ENCODE data around the gene CDK4. TPM values are rescaled to one million over a fixed set of nuclear protein-coding genes. Genes with fewer than 3 reads are reported as not detected.

CDK4 gene
- total RNA-seq (2014; rRNA removed; shearing (Covaris generic); ENCODE audit: low replicate concordance): 154 and 164 TPM in 2 replicates

DNA sequence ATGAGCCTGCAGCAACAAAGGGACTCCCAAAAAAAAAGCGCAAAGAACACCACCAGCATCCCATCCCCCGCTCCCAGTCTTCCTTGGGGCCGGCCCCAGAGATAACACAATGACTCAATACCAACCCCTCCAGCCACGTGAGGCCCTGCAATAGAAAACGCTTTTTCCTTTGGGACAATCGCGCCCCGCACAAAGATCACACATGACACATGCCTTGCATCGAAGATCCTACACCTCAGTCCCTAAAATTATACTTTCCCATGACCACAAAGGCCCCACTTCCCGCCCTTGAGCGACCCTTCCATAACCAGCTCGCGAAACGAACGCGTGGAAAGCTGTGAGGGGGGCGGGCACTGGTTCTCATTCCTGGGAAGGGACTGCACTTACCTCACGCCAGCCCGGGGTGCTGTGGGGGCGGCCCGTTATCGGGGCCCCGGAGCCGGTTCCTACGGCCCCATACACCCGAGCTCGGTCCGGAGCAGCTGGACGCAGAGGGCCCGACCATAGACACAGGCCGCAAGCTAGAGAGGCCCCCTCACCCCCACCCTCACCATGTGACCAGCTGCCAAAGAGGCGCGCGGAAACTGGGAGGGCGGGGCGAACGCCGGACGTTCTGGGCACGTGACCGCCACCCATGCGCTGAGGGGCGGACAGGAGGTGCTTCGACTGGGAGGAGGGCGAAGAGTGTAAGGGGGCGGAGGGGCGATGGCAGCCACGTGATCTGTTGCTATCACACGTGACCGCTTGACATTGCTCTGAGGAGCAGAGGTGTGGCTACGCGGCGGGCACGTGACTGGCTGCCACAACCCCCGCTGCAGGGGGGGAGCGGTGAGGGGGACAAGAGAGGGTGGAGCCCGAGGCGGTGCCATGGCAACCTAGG lies at the start of gene CDK4:
Gene CDK4 (minus strand): TSS at position 523 of the 880 bp plus-strand sequence. CDS start 593 bp downstream, outside the sequence.
- Histone ChIP-seq H3K9me3 (ENCODE audit: low read length) (no peaks in the 10 kb centered on the region), H2AFZ (ENCODE audit: low read length) (peak within 1 kb of the TSS; percentile 1; the same call in 1 of the 2 replicates), H3K4me1 (ENCODE audit: low read length) (peaks cover 40% of the 10 kb centered on the region), H3K9me2 (replicated peaks; ENCODE audit: insufficient read depth, low read length) (no peaks in the 10 kb centered on the region), H4K20me1 (ENCODE audit: insufficient read depth, low read depth, low read length) (no peaks in the 10 kb centered on the region), H3K27me3 (ENCODE audit: low read length) (no peaks in the 10 kb centered on the region), H3K9ac (ENCODE audit: low read length) (peak within 1 kb of the TSS; percentile 91), H3K79me2 (ENCODE audit: low read length) (peaks cover 35% of the 10 kb centered on the region), H3K4me2 (ENCODE audit: low read depth, low read length, poor library complexity, severe bottlenecking) (peak within 1 kb of the TSS; percentile 79), H3K36me3 (ENCODE audit: insufficient read depth, low read length) (peaks cover 29% of the 10 kb centered on the region), H3K27ac (ENCODE audit: low read length) (peak within 1 kb of the TSS; percentile 70), H3K4me3 (ENCODE audit: low read length) (peak within 1 kb of the TSS; percentile 86)
- DNase-seq: peak; percentile 100

- DNase-seq: no peak
- Histone ChIP-seq H4K20me1 (ENCODE audit: insufficient read depth, low read depth, low read length) (no peaks in the 10 kb centered on the region), H3K9me3 (ENCODE audit: low read length) (no peaks in the 10 kb centered on the region), H3K27me3 (ENCODE audit: low read length) (no peaks in the 10 kb centered on the region), H3K4me3 (ENCODE audit: low read length) (no peak overlapping the region), H2AFZ (ENCODE audit: low read length) (no peak overlapping the region), H3K9me2 (replicated peaks; ENCODE audit: insufficient read depth, low read length) (no peaks in the 10 kb centered on the region), H3K36me3 (ENCODE audit: insufficient read depth, low read length) (peaks cover 11% of the 10 kb centered on the region), H3K79me2 (ENCODE audit: low read length) (no peaks in the 10 kb centered on the region), H3K4me2 (ENCODE audit: low read depth, low read length, poor library complexity, severe bottlenecking) (no peak overlapping the region), H3K27ac (ENCODE audit: low read length) (no peak overlapping the region), H3K9ac (ENCODE audit: low read length) (no peak overlapping the region), H3K4me1 (ENCODE audit: low read length) (no peaks in the 10 kb centered on the region)
Measured at GRCh38 chr12:57800965-57801364, 48.9 kb upstream of the CDK4 start.

DNA sequence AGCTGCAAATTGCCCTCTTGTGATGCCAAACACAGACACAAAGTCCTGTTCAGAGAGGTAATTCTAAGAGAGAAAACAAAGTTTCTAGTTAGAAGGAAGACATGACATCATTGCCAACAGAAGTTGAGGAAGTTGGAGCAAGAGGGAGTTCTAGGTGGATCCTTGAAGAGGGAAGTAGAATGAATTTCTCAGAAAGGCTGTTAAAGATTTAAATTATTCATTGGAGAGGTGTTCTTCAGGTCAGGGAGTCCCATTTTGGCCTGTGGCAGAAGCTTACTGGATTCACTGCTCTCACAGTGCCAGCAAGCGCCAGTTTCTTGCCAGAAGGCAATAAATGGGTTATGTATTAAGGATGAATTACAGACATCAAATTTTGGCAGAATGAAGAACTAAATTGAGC lies 45.8 kb upstream of the CDK4 start:
- H3K9me2 ChIP-seq (replicated peaks; ENCODE audit: insufficient read depth, low read length): no peaks in the 10 kb centered on the region
- DNase-seq: no peak
- peaks cover 8% of the 10 kb centered on the region; the same call in 1 of the 2 replicates for H3K79me2 ChIP-seq (ENCODE audit: low read length)
- H3K9me3 ChIP-seq (ENCODE audit: low read length): no peaks in the 10 kb centered on the region
- no peak overlapping the region for H3K9ac ChIP-seq (ENCODE audit: low read length)
- H3K36me3 ChIP-seq (ENCODE audit: insufficient read depth, low read length): peaks cover 27% of the 10 kb centered on the region
- no peak overlapping the region for H3K4me3 ChIP-seq (ENCODE audit: low read length)
- H4K20me1 ChIP-seq (ENCODE audit: insufficient read depth, low read depth, low read length): no peaks in the 10 kb centered on the region
- H3K4me2 ChIP-seq (ENCODE audit: low read depth, low read length, poor library complexity, severe bottlenecking): no peak overlapping the region
- H3K4me1 ChIP-seq (ENCODE audit: low read length): no peaks in the 10 kb centered on the region
- H2AFZ ChIP-seq (ENCODE audit: low read length): no peak overlapping the region
- no peak overlapping the region for H3K27ac ChIP-seq (ENCODE audit: low read length)
- H3K27me3 ChIP-seq (ENCODE audit: low read length): no peaks in the 10 kb centered on the region

GRCh38 chr12:57796996-57797395 lies 44.9 kb upstream of the CDK4 start:
- Histone ChIP-seq H3K9ac (ENCODE audit: low read length) (no peak overlapping the region), H3K36me3 (ENCODE audit: insufficient read depth, low read length) (peaks cover 33% of the 10 kb centered on the region), H4K20me1 (ENCODE audit: insufficient read depth, low read depth, low read length) (no peaks in the 10 kb centered on the region), H3K4me1 (ENCODE audit: low read length) (no peaks in the 10 kb centered on the region), H3K27me3 (ENCODE audit: low read length) (no peaks in the 10 kb centered on the region), H3K9me3 (ENCODE audit: low read length) (no peaks in the 10 kb centered on the region), H3K4me2 (ENCODE audit: low read depth, low read length, poor library complexity, severe bottlenecking) (no peak overlapping the region), H3K79me2 (ENCODE audit: low read length) (peaks cover 11% of the 10 kb centered on the region; the same call in 1 of the 2 replicates), H2AFZ (ENCODE audit: low read length) (no peak overlapping the region), H3K4me3 (ENCODE audit: low read length) (no peak overlapping the region), H3K27ac (ENCODE audit: low read length) (no peak overlapping the region), H3K9me2 (replicated peaks; ENCODE audit: insufficient read depth, low read length) (no peaks in the 10 kb centered on the region)
- DNase-seq: no peak

DNA sequence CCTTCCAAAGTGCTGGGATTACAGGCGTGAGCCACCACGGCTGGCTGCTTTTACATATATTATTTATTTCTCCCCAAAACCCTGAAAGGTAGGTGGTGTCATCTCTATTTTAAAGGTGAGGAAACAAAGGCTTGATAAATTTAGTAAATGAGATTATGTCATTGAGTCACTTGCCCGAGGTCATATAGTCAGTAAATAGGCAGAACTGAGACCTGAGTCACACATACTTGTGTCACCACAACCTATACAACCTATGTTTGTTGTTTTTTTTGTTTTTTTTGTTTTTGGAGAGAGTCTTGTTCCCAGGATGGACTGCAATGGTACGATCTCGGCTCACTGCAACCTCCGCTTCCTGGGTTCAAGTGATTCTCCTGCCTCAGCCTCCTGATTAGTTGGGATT lies 43.2 kb upstream of the CDK4 start:
- Histone ChIP-seq H2AFZ (ENCODE audit: low read length) (no peak overlapping the region), H3K4me2 (ENCODE audit: low read depth, low read length, poor library complexity, severe bottlenecking) (no peak overlapping the region), H3K27ac (ENCODE audit: low read length) (no peak overlapping the region), H4K20me1 (ENCODE audit: insufficient read depth, low read depth, low read length) (no peaks in the 10 kb centered on the region), H3K9ac (ENCODE audit: low read length) (no peak overlapping the region), H3K4me3 (ENCODE audit: low read length) (no peak overlapping the region), H3K36me3 (ENCODE audit: insufficient read depth, low read length) (peaks cover 41% of the 10 kb centered on the region), H3K4me1 (ENCODE audit: low read length) (no peaks in the 10 kb centered on the region), H3K9me2 (replicated peaks; ENCODE audit: insufficient read depth, low read length) (no peaks in the 10 kb centered on the region), H3K79me2 (ENCODE audit: low read length) (peaks cover 11% of the 10 kb centered on the region; the same call in 1 of the 2 replicates), H3K27me3 (ENCODE audit: low read length) (no peaks in the 10 kb centered on the region), H3K9me3 (ENCODE audit: low read length) (no peaks in the 10 kb centered on the region)
- DNase-seq: no peak

GRCh38 chr12:57793920-57794319 lies 41.8 kb upstream of the CDK4 start:
- no peak overlapping the region for H3K4me3 ChIP-seq (ENCODE audit: low read length)
- H3K27me3 ChIP-seq (ENCODE audit: low read length): no peaks in the 10 kb centered on the region
- H4K20me1 ChIP-seq (ENCODE audit: insufficient read depth, low read depth, low read length): no peaks in the 10 kb centered on the region
- peaks cover 13% of the 10 kb centered on the region; the same call in 1 of the 2 replicates for H3K79me2 ChIP-seq (ENCODE audit: low read length)
- no peaks in the 10 kb centered on the region for H3K9me3 ChIP-seq (ENCODE audit: low read length)
- H3K27ac ChIP-seq (ENCODE audit: low read length): no peak overlapping the region
- H3K4me1 ChIP-seq (ENCODE audit: low read length): no peaks in the 10 kb centered on the region
- peaks cover 43% of the 10 kb centered on the region for H3K36me3 ChIP-seq (ENCODE audit: insufficient read depth, low read length)
- H3K9ac ChIP-seq (ENCODE audit: low read length): no peak overlapping the region
- H2AFZ ChIP-seq (ENCODE audit: low read length): no peak overlapping the region
- no peak overlapping the region for H3K4me2 ChIP-seq (ENCODE audit: low read depth, low read length, poor library complexity, severe bottlenecking)
- no peak for DNase-seq
- no peaks in the 10 kb centered on the region for H3K9me2 ChIP-seq (replicated peaks; ENCODE audit: insufficient read depth, low read length)

DNA sequence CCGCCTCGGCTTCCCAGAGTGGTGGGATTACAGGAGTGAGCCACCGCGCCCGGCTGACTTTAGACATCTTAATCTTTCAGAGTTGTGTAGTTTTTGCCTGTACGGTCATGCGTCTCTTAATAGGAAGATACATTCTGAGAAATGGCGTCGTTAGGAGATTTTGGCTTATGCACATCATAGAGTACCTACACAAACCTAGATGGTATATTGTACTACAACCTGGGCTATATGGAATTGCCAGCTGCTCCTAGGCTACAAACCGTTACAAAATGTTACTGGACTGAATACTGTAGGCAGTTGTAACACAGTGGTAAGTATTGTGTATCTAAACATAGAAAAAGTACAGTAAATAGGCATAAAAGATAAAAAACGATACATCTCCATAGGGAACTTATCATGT lies 31.8 kb upstream of the CDK4 start:
- no peak overlapping the region for H3K27ac ChIP-seq (ENCODE audit: low read length)
- H3K27me3 ChIP-seq (ENCODE audit: low read length): no peaks in the 10 kb centered on the region
- no peak for DNase-seq
- H3K4me1 ChIP-seq (ENCODE audit: low read length): peaks cover 22% of the 10 kb centered on the region
- H2AFZ ChIP-seq (ENCODE audit: low read length): no peak overlapping the region
- peaks cover 36% of the 10 kb centered on the region for H3K79me2 ChIP-seq (ENCODE audit: low read length)
- peak overlapping the region; percentile 85; the same call in 1 of the 2 replicates for H3K4me3 ChIP-seq (ENCODE audit: low read length)
- peaks cover 21% of the 10 kb centered on the region; the same call in 1 of the 2 replicates for H3K36me3 ChIP-seq (ENCODE audit: insufficient read depth, low read length)
- peak overlapping the region; percentile 79 for H3K4me2 ChIP-seq (ENCODE audit: low read depth, low read length, poor library complexity, severe bottlenecking)
- H4K20me1 ChIP-seq (ENCODE audit: insufficient read depth, low read depth, low read length): peaks cover 7% of the 10 kb centered on the region; the same call in 1 of the 2 replicates
- H3K9me2 ChIP-seq (replicated peaks; ENCODE audit: insufficient read depth, low read length): no peaks in the 10 kb centered on the region
- no peak overlapping the region for H3K9ac ChIP-seq (ENCODE audit: low read length)
- no peaks in the 10 kb centered on the region for H3K9me3 ChIP-seq (ENCODE audit: low read length)

DNA sequence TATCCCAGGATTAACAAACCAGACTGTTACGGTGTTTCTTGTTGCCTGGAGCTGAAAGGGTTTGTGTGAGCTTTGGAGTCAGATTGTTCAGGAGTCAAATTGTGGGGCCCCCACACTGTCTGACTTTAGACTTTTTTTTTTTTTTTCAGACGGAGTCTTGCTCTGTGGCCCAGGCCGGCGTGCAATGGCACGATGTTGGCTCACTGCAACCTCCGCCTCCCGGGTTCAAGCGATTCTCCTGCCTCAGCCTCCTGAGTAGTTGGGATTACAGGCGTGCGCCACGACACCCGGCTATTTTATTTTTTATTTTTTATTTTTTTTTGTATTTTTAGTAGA lies 31.3 kb upstream of the CDK4 start:
- Histone ChIP-seq H3K4me1 (ENCODE audit: low read length) (peaks cover 22% of the 10 kb centered on the region), H3K9me2 (replicated peaks; ENCODE audit: insufficient read depth, low read length) (no peaks in the 10 kb centered on the region), H3K4me3 (ENCODE audit: low read length) (peak overlapping the region; percentile 85), H3K36me3 (ENCODE audit: insufficient read depth, low read length) (peaks cover 21% of the 10 kb centered on the region; the same call in 1 of the 2 replicates), H4K20me1 (ENCODE audit: insufficient read depth, low read depth, low read length) (peaks cover 7% of the 10 kb centered on the region; the same call in 1 of the 2 replicates), H3K9ac (ENCODE audit: low read length) (peak overlapping the region; percentile 85), H3K27me3 (ENCODE audit: low read length) (no peaks in the 10 kb centered on the region), H2AFZ (ENCODE audit: low read length) (no peak overlapping the region), H3K9me3 (ENCODE audit: low read length) (no peaks in the 10 kb centered on the region), H3K27ac (ENCODE audit: low read length) (no peak overlapping the region), H3K79me2 (ENCODE audit: low read length) (peaks cover 33% of the 10 kb centered on the region), H3K4me2 (ENCODE audit: low read depth, low read length, poor library complexity, severe bottlenecking) (peak overlapping the region; percentile 79)
- no peak for DNase-seq
